PC-9 (cell line): Measurements from ENCODE around the gene BCL11A.

Source experiments
- CTCF ChIP-seq: fragments of 200-600 bp; sonication (generic); conservative IDR thresholded peaks from 2 replicates; pipeline ENCODE4 v1.6.1; 2017; ENCODE audit warnings: mixed run types, antibody characterized with exemption, mild to moderate bottlenecking, moderate library complexity
- EZH2 ChIP-seq: fragments of 200-600 bp; sonication (generic); IDR thresholded peaks from 2 replicates; pipeline ENCODE4 v1.8.0; 2017; ENCODE audit warnings: antibody characterized with exemption, low read depth

DNA sequence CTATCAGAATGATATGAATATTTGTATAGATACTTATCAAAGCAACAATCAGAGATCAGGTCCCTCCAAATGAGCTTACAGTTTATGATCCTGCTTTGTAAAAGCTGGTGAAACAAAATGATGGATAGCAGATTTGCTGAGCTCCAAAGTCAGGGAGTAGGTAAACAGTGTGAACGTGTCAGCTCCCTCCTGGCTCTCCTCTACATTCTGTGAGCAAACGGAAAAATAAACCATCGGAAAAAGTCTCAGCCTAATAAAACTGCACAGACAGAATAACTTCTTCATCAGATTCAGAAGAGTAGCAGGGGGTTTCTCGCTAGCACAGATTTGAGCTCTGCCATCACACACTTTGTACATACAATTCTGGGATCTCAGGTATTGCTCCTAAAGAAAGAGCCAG is 51.3 kb downstream of the BCL11A start:
- TF ChIP-seq CTCF (no peak), EZH2 (no peak)
